Measurements from ENCODE around the gene FGD2. TPM values are rescaled to one million over a fixed set of nuclear protein-coding genes. Genes with fewer than 3 reads are reported as not detected.
A peak's percentile ranks its signal among the peaks of the same experiment; 100 is the strongest.

Gene FGD2
- total and polyA plus RNA-seq, 9 of the 15 experiments (the other 6 are each of a cell fraction or from before 2014, with no cell fraction given): 0.09 TPM; not detected in 8

- TF ChIP-seq ZNF318 (IDR thresholded peaks at IDR 0.05; ENCODE audit: borderline replicate concordance in 1 of 2, low read depth in 1 of 2) (peak in 1 of 2 experiments; percentile 31; a peak in 2 of 4 replicates), ZNF699 (CRISPR knock-in tag; IDR thresholded peaks at IDR 0.05; ENCODE audit: insufficient replicate concordance) (no peak), HOMEZ (CRISPR knock-in tag; IDR thresholded peaks at IDR 0.05) (no peak), NRF1 (conservative IDR thresholded peaks at IDR 0.05 in 1 of 2, IDR thresholded peaks at IDR 0.05 in 1 of 2) (no peak), ID3 (CRISPR knock-in tag; IDR thresholded peaks at IDR 0.05) (no peak), ID3 (tag; IDR thresholded peaks at IDR 0.05) (no peak), XRCC5 (IDR thresholded peaks at IDR 0.05; ENCODE audit: low read depth, low read length) (0 out of 2 replicates have a peak, but pooled peaks have one; percentile 23)
Measured at GRCh38 chr6:37048851-37049757, 43.6 kb downstream of the FGD2 start (continued).
